HepG2 (cell line): ENCODE results near the gene EOGT. TPM values are rescaled to one million over a fixed set of nuclear protein-coding genes. Genes with fewer than 3 reads are reported as not detected.

Experiments
- BHLHE40 ChIP-seq: IDR thresholded peaks from 2 replicates; pipeline ENCODE4 v1.6.1; 2011; ENCODE audit warnings: low read length, improper control_type of control experiment
- GATAD1 ChIP-seq: IDR thresholded peaks from 2 replicates; pipeline ENCODE4 v1.6.1; 2016; ENCODE audit warnings: missing genetic modification reagents, missing compliant biosample characterization
- HNRNPLL ChIP-seq: fragments of 200-400 bp; formaldehyde crosslinking; IDR thresholded peaks from 2 replicates; pipeline ENCODE4 v1.6.1; 2017; ENCODE audit warnings: mild to moderate bottlenecking, low read depth, low read length; ENCODE audit not compliant: poor library complexity, severe bottlenecking
- ISL2 ChIP-seq: sonication (generic); formaldehyde crosslinking; IDR thresholded peaks from 2 replicates; pipeline ENCODE4 v1.5.0; 2020; ENCODE audit warnings: missing genetic modification reagents
- POLR2AphosphoS5 ChIP-seq: IDR thresholded peaks from 2 replicates; pipeline ENCODE4 v1.6.1; 2012; ENCODE audit warnings: low read depth, low read length
- RFX5 ChIP-seq: IDR thresholded peaks from 2 replicates; pipeline ENCODE4 v1.6.1; 2011; ENCODE audit warnings: low read depth, low read length, improper control_type of control experiment
- TP53 ChIP-seq: sonication (generic); formaldehyde crosslinking; conservative IDR thresholded peaks from 2 replicates; pipeline ENCODE4 v1.4.0; 2020; ENCODE audit warnings: missing genetic modification reagents
- ZNF260 ChIP-seq: sonication (generic); formaldehyde crosslinking; IDR thresholded peaks from 2 replicates; pipeline ENCODE4 v1.4.0; 2020; ENCODE audit warnings: missing genetic modification reagents, low read depth, mild to moderate bottlenecking, borderline replicate concordance
- ZNF607 ChIP-seq: sonication (generic); formaldehyde crosslinking; IDR thresholded peaks from 2 replicates; pipeline ENCODE4 v1.5.1; 2020; ENCODE audit warnings: missing genetic modification reagents, mild to moderate bottlenecking, borderline replicate concordance
- ZNF619 ChIP-seq: sonication (generic); formaldehyde crosslinking; IDR thresholded peaks from 2 replicates; pipeline ENCODE4 v1.4.0; 2020; ENCODE audit warnings: mild to moderate bottlenecking, missing genetic modification reagents
- ZNF883 ChIP-seq: sonication (generic); formaldehyde crosslinking; IDR thresholded peaks from 2 replicates; pipeline ENCODE4 v1.5.1; 2020; ENCODE audit warnings: mild to moderate bottlenecking, missing genetic modification reagents; ENCODE audit errors: not compliant biosample characterization
- polyA plus RNA-seq, 8 experiments: library from polyadenylated mRNA; depleted of rRNA in 3 of 8; stranded (reverse) in 7 of 8; unstranded in 1 of 8; fragments of >200 nt; fragmentation: Illumina TruSeq in 4 of 8; extraction: Trizol in 4 of 8; gene quantifications; 2 replicates each; pipeline versions ENCODE4 v1.2.1 to v1.2.3, GENCODE V29; 2011 to 2016; ENCODE audit warnings: low read depth in 4 of 8, missing spikeins in 1 of 8, mixed read lengths in 1 of 8; ENCODE audit not compliant: insufficient read depth in 1 of 8
- total RNA-seq, 5 experiments: library from RNA; depleted of rRNA; stranded (reverse); fragments of >200 nt; fragmentation: Illumina TruSeq; extraction: Trizol; gene quantifications; 2 replicates each; pipeline ENCODE4 v1.2.3, GENCODE V29; 2016; ENCODE audit warnings: low read depth in 1 of 5
- TF ChIP-seq, protein P1 (sequence below): sonication (generic); formaldehyde crosslinking; IDR thresholded peaks from 2 replicates; pipeline ENCODE4 v1.5.0; 2020; ENCODE audit warnings: mild to moderate bottlenecking, missing genetic modification reagents, borderline replicate concordance
- TF ChIP-seq, protein P2 (sequence below): sonication (generic); formaldehyde crosslinking; IDR thresholded peaks from 2 replicates; pipeline ENCODE4 v1.5.1; 2020; ENCODE audit warnings: missing genetic modification reagents, mild to moderate bottlenecking, borderline replicate concordance
- TF ChIP-seq, protein P3 (sequence below): sonication (generic); formaldehyde crosslinking; IDR thresholded peaks from 2 replicates; pipeline ENCODE4 v1.4.0; 2020; ENCODE audit warnings: mild to moderate bottlenecking, missing genetic modification reagents
- TF ChIP-seq, protein P4 (sequence below): sonication (generic); formaldehyde crosslinking; conservative IDR thresholded peaks from 2 replicates; pipeline ENCODE4 v1.4.0; 2020; ENCODE audit warnings: missing genetic modification reagents
- TF ChIP-seq, protein P5 (sequence below): sonication (generic); formaldehyde crosslinking; IDR thresholded peaks from 2 replicates; pipeline ENCODE4 v1.4.0; 2020; ENCODE audit warnings: missing genetic modification reagents
- TF ChIP-seq, protein P6 (sequence below): IDR thresholded peaks from 2 replicates; pipeline ENCODE4 v1.6.1; 2016; ENCODE audit warnings: missing genetic modification reagents, missing compliant biosample characterization

EOGT gene
- total and polyA plus RNA-seq, 2 of the 13 experiments (the other 11 are each of a cell fraction or from before 2014, with no cell fraction given) = 4.5 to 18.6 TPM

DNA sequence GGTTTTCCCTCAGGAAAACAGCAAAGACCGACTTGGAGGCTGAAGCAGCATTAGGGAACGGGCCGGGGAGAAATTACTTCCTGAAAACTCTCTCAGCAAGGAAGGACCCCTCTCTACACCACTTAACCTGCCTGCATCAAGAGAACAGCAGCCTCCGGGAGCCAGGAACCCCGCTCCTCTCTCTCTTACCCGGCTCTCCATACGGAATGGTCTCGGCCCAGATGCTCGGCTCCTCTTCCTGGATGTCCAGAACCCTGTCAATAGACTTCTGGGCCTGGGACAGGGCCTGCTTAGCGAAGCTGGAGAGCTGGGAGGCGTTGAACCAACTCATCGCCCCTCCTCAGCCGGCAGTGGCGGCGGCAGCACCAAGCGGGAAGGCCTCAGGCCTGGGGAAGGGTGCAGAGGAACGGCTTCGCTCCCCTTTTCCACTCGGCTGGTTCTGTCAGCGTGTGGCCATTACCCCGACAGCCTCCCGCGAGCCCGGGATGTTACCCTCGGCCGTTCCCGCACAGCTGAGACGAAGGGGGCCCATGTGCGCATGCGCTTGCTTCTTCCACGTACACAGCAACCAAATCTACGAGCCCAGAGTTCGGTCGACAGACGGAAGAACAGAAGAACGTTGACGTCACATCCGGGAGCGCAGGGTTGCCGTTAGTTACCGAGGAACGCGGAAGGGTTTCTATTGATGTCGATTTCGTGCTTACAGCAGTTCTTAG, 38.4 kb upstream of the EOGT start, which contains the start of gene TMF1 (continued):
- TF ChIP-seq, protein P1, sequence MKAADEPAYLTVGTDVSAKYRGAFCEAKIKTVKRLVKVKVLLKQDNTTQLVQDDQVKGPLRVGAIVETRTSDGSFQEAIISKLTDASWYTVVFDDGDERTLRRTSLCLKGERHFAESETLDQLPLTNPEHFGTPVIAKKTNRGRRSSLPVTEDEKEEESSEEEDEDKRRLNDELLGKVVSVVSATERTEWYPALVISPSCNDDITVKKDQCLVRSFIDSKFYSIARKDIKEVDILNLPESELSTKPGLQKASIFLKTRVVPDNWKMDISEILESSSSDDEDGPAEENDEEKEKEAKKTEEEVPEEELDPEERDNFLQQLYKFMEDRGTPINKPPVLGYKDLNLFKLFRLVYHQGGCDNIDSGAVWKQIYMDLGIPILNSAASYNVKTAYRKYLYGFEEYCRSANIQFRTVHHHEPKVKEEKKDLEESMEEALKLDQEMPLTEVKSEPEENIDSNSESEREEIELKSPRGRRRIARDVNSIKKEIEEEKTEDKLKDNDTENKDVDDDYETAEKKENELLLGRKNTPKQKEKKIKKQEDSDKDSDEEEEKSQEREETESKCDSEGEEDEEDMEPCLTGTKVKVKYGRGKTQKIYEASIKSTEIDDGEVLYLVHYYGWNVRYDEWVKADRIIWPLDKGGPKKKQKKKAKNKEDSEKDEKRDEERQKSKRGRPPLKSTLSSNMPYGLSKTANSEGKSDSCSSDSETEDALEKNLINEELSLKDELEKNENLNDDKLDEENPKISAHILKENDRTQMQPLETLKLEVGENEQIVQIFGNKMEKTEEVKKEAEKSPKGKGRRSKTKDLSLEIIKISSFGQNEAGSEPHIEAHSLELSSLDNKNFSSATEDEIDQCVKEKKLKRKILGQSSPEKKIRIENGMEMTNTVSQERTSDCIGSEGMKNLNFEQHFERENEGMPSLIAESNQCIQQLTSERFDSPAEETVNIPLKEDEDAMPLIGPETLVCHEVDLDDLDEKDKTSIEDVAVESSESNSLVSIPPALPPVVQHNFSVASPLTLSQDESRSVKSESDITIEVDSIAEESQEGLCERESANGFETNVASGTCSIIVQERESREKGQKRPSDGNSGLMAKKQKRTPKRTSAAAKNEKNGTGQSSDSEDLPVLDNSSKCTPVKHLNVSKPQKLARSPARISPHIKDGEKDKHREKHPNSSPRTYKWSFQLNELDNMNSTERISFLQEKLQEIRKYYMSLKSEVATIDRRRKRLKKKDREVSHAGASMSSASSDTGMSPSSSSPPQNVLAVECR (CRISPR knock-in tag) = peak; percentile 90
- TF ChIP-seq ISL2 (peak; percentile 18; the same call in 1 of the 2 replicates), BHLHE40 (peak; percentile 27; the same call in 1 of the 2 replicates), ZNF260 (CRISPR knock-in tag) (no peak), ZNF607 (CRISPR knock-in tag) (0 out of 2 replicates have a peak, but pooled peaks have one; percentile 47), ZNF619 (CRISPR knock-in tag) (peak; percentile 48; the same call in 1 of the 2 replicates), RFX5 (peak; percentile 75; the same call in 1 of the 2 replicates), TP53 (CRISPR knock-in tag) (no peak), HNRNPLL (peak; percentile 29), ZNF883 (CRISPR knock-in tag) (peak; percentile 34), POLR2AphosphoS5 (peak; percentile 80; the same call in 1 of the 2 replicates), GATAD1 (peak; percentile 84)
- TF ChIP-seq, protein P2, sequence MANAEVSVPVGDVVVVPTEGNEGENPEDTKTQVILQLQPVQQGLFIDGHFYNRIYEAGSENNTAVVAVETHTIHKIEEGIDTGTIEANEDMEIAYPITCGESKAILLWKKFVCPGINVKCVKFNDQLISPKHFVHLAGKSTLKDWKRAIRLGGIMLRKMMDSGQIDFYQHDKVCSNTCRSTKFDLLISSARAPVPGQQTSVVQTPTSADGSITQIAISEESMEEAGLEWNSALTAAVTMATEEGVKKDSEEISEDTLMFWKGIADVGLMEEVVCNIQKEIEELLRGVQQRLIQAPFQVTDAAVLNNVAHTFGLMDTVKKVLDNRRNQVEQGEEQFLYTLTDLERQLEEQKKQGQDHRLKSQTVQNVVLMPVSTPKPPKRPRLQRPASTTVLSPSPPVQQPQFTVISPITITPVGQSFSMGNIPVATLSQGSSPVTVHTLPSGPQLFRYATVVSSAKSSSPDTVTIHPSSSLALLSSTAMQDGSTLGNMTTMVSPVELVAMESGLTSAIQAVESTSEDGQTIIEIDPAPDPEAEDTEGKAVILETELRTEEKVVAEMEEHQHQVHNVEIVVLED (CRISPR knock-in tag) = peak; percentile 75; the same call in 1 of the 2 replicates
- TF ChIP-seq, protein P3, sequence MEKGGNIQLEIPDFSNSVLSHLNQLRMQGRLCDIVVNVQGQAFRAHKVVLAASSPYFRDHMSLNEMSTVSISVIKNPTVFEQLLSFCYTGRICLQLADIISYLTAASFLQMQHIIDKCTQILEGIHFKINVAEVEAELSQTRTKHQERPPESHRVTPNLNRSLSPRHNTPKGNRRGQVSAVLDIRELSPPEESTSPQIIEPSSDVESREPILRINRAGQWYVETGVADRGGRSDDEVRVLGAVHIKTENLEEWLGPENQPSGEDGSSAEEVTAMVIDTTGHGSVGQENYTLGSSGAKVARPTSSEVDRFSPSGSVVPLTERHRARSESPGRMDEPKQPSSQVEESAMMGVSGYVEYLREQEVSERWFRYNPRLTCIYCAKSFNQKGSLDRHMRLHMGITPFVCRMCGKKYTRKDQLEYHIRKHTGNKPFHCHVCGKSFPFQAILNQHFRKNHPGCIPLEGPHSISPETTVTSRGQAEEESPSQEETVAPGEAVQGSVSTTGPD (CRISPR knock-in tag) = no peak
- TF ChIP-seq, protein P4, sequence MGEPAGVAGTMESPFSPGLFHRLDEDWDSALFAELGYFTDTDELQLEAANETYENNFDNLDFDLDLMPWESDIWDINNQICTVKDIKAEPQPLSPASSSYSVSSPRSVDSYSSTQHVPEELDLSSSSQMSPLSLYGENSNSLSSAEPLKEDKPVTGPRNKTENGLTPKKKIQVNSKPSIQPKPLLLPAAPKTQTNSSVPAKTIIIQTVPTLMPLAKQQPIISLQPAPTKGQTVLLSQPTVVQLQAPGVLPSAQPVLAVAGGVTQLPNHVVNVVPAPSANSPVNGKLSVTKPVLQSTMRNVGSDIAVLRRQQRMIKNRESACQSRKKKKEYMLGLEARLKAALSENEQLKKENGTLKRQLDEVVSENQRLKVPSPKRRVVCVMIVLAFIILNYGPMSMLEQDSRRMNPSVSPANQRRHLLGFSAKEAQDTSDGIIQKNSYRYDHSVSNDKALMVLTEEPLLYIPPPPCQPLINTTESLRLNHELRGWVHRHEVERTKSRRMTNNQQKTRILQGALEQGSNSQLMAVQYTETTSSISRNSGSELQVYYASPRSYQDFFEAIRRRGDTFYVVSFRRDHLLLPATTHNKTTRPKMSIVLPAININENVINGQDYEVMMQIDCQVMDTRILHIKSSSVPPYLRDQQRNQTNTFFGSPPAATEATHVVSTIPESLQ (CRISPR knock-in tag) = no peak
- TF ChIP-seq, protein P5, sequence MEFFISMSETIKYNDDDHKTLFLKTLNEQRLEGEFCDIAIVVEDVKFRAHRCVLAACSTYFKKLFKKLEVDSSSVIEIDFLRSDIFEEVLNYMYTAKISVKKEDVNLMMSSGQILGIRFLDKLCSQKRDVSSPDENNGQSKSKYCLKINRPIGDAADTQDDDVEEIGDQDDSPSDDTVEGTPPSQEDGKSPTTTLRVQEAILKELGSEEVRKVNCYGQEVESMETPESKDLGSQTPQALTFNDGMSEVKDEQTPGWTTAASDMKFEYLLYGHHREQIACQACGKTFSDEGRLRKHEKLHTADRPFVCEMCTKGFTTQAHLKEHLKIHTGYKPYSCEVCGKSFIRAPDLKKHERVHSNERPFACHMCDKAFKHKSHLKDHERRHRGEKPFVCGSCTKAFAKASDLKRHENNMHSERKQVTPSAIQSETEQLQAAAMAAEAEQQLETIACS (CRISPR knock-in tag) = no peak
- TF ChIP-seq, protein P6, sequence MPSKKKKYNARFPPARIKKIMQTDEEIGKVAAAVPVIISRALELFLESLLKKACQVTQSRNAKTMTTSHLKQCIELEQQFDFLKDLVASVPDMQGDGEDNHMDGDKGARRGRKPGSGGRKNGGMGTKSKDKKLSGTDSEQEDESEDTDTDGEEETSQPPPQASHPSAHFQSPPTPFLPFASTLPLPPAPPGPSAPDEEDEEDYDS = peak; percentile 54; the same call in 1 of the 2 replicates
